HepG2 (cell line): ENCODE results near the gene C17orf58. TPM values are rescaled to one million over a fixed set of nuclear protein-coding genes. Genes with fewer than 3 reads are reported as not detected.
A peak's percentile ranks its signal among the peaks of the same experiment; 100 is the strongest.

Experiments
- CCAR2 ChIP-seq: fragments of 200-400 bp; formaldehyde crosslinking; optimal IDR thresholded peaks from 2 replicates; pipeline ENCODE3; 2018; ENCODE audit warnings: low read depth, mild to moderate bottlenecking, low read length, moderate library complexity
- NFRKB ChIP-seq: fragments of 450-650 bp; IDR thresholded peaks from 2 replicates; pipeline ENCODE4 v1.6.1; 2017
- PLRG1 ChIP-seq: fragments of 450-650 bp; conservative IDR thresholded peaks from 2 replicates; pipeline ENCODE4 v1.6.1; 2016
- POLR2AphosphoS2 ChIP-seq: IDR thresholded peaks from 2 replicates; pipeline ENCODE4 v1.6.1; 2011; ENCODE audit warnings: low read depth, low read length, improper control_type of control experiment
- RARG ChIP-seq: sonication (generic); formaldehyde crosslinking; IDR thresholded peaks from 2 replicates; pipeline ENCODE4 v1.4.0; 2020; ENCODE audit warnings: low read depth, mild to moderate bottlenecking, missing genetic modification reagents
- SMARCE1 ChIP-seq: fragments of 450-650 bp; IDR thresholded peaks from 2 replicates; pipeline ENCODE4 v1.6.1; 2017; ENCODE audit warnings: borderline replicate concordance
- SNAI1 ChIP-seq: sonication (generic); formaldehyde crosslinking; IDR thresholded peaks from 2 replicates; pipeline ENCODE4 v1.5.0; 2020; ENCODE audit warnings: mild to moderate bottlenecking, missing genetic modification reagents, borderline replicate concordance
- SRSF4 ChIP-seq: fragments of 200-400 bp; formaldehyde crosslinking; IDR thresholded peaks from one replicate; pipeline ENCODE4 v1.6.1; 2018; ENCODE audit warnings: mild to moderate bottlenecking, low read depth, low read length, moderate library complexity; ENCODE audit not compliant: poor library complexity, severe bottlenecking
- STAG1 ChIP-seq: sonication (generic); formaldehyde crosslinking; IDR thresholded peaks from 2 replicates; pipeline ENCODE4 v1.4.0; 2020; ENCODE audit warnings: missing genetic modification reagents
- ZNF318 ChIP-seq: sonication (generic); formaldehyde crosslinking; IDR thresholded peaks from 2 replicates; pipeline ENCODE4 v1.4.0; 2020; ENCODE audit warnings: mild to moderate bottlenecking, missing genetic modification reagents
- ZNF350 ChIP-seq: sonication (generic); formaldehyde crosslinking; IDR thresholded peaks from 2 replicates; pipeline ENCODE4 v1.4.0; 2020; ENCODE audit warnings: mild to moderate bottlenecking, low read depth, missing genetic modification reagents, borderline replicate concordance
- polyA plus RNA-seq, 8 experiments: library from polyadenylated mRNA; depleted of rRNA in 3 of 8; stranded (reverse) in 7 of 8; unstranded in 1 of 8; fragments of >200 nt; fragmentation: Illumina TruSeq in 4 of 8; extraction: Trizol in 4 of 8; gene quantifications; 2 replicates each; pipeline versions ENCODE4 v1.2.1 to v1.2.3, GENCODE V29; 2011 to 2016; ENCODE audit warnings: low read depth in 4 of 8, missing spikeins in 1 of 8, mixed read lengths in 1 of 8; ENCODE audit not compliant: insufficient read depth in 1 of 8
- total RNA-seq, 5 experiments: library from RNA; depleted of rRNA; stranded (reverse); fragments of >200 nt; fragmentation: Illumina TruSeq; extraction: Trizol; gene quantifications; 2 replicates each; pipeline ENCODE4 v1.2.3, GENCODE V29; 2016; ENCODE audit warnings: low read depth in 1 of 5
- TF ChIP-seq, protein P1 (sequence below): sonication (generic); formaldehyde crosslinking; IDR thresholded peaks from 2 replicates; pipeline ENCODE4 v1.5.1; 2020; ENCODE audit warnings: missing genetic modification reagents, mild to moderate bottlenecking, borderline replicate concordance
- TF ChIP-seq, protein P2 (sequence below): IDR thresholded peaks from 2 replicates; pipeline ENCODE4 v1.6.1; 2016
- TF ChIP-seq, protein P3 (sequence below): sonication (generic); formaldehyde crosslinking; IDR thresholded peaks from 2 replicates; pipeline ENCODE4 v1.4.0; 2020; ENCODE audit warnings: missing genetic modification reagents

The C17orf58 gene
- total and polyA plus RNA-seq, 2 of the 13 experiments (the other 11 are each of a cell fraction or from before 2014, with no cell fraction given), result 15.6 to 15.8 TPM

- peak; percentile 78; the same call in 1 of the 2 replicates for TF ChIP-seq ZNF318
- TF ChIP-seq, protein P1, sequence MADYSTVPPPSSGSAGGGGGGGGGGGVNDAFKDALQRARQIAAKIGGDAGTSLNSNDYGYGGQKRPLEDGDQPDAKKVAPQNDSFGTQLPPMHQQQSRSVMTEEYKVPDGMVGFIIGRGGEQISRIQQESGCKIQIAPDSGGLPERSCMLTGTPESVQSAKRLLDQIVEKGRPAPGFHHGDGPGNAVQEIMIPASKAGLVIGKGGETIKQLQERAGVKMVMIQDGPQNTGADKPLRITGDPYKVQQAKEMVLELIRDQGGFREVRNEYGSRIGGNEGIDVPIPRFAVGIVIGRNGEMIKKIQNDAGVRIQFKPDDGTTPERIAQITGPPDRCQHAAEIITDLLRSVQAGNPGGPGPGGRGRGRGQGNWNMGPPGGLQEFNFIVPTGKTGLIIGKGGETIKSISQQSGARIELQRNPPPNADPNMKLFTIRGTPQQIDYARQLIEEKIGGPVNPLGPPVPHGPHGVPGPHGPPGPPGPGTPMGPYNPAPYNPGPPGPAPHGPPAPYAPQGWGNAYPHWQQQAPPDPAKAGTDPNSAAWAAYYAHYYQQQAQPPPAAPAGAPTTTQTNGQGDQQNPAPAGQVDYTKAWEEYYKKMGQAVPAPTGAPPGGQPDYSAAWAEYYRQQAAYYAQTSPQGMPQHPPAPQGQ, result no peak
- no peak; the same call in 1 of the 2 replicates for TF ChIP-seq STAG1 (CRISPR knock-in tag)
- TF ChIP-seq NFRKB, result no peak
- no peak for TF ChIP-seq SMARCE1
- TF ChIP-seq, protein P2, sequence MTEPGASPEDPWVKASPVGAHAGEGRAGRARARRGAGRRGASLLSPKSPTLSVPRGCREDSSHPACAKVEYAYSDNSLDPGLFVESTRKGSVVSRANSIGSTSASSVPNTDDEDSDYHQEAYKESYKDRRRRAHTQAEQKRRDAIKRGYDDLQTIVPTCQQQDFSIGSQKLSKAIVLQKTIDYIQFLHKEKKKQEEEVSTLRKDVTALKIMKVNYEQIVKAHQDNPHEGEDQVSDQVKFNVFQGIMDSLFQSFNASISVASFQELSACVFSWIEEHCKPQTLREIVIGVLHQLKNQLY (CRISPR knock-in tag), result 0 out of 2 replicates have a peak, but pooled peaks have one; percentile 15
- TF ChIP-seq, protein P3, sequence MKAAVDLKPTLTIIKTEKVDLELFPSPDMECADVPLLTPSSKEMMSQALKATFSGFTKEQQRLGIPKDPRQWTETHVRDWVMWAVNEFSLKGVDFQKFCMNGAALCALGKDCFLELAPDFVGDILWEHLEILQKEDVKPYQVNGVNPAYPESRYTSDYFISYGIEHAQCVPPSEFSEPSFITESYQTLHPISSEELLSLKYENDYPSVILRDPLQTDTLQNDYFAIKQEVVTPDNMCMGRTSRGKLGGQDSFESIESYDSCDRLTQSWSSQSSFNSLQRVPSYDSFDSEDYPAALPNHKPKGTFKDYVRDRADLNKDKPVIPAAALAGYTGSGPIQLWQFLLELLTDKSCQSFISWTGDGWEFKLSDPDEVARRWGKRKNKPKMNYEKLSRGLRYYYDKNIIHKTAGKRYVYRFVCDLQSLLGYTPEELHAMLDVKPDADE (CRISPR knock-in tag), result peak; percentile 88; the same call in 1 of the 2 replicates
- peak; percentile 83; the same call in 1 of the 2 replicates for TF ChIP-seq POLR2AphosphoS2
- peak; percentile 87; the same call in 1 of the 2 replicates for TF ChIP-seq RARG (CRISPR knock-in tag)
- TF ChIP-seq ZNF350, result peak; percentile 90; the same call in 1 of the 2 replicates
- no peak for TF ChIP-seq PLRG1
- TF ChIP-seq SRSF4, result peak; percentile 47
- 0 out of 2 replicates have a peak, but pooled peaks have one; percentile 75 for TF ChIP-seq SNAI1 (CRISPR knock-in tag)
- TF ChIP-seq CCAR2, result no peak
Observed at GRCh38 chr17:68035523-68036303, 39.4 kb upstream of the C17orf58 start, which contains the start of gene KPNA2 (continued).
